ENCODE measurements around the gene TGFA.

The TGFA gene

GRCh38 chr2:70553584-70554337 is at the start of gene TGFA:
Gene TGFA (minus strand): TSS chr2:70553826. CDS start chr2:70553767, 59 bp downstream.
- peak; percentile 87 for DNase-seq

- DNase-seq, result no peak
Measured at GRCh38 chr2:70603066-70603465, 49.4 kb upstream of the TGFA start.

GRCh38 chr2:70598197-70598596 is 44.6 kb upstream of the TGFA start:
- DNase-seq, result no peak

GRCh38 chr2:70596739-70597138 is 43.1 kb upstream of the TGFA start:
- DNase-seq, result no peak

DNA sequence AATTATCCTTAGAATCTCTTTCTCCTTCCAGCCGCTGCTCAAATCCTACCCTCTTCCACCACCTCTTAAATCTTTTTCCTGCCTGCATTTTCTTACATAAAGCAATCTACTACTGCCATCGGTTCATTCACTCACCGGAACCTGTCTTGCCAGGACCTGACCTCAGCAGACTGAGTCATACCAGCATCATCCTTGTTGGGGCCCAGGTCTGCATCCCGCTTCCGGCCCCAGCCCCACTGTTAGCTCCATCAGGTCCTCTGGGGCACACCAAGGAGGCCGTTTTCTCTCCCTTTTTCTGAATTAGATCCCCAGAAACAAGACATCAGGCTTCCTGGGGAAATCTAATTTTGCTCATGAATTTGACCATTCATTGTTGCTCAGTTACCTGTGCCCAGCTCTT is 42.7 kb upstream of the TGFA start:
- no peak for DNase-seq

DNA sequence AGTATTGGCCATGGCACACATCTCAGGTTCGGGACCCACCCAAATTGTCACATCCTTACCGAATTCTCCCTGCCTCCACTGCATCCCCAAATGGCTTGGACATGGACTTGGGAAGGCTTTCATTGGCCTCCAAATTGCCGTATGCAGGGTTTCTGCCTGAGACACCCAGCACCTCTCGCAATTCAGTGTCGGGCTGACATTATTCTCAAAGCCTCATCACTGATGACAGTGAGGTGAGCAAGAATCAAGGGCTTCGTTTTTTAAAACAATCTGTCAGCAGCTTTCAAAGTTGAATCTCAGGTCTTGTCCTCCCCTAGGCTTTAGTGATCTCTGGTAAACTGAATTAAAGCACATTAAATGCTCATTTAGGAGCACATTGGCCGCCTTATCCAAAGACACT is 29.5 kb upstream of the TGFA start:
- no peak for DNase-seq

DNA sequence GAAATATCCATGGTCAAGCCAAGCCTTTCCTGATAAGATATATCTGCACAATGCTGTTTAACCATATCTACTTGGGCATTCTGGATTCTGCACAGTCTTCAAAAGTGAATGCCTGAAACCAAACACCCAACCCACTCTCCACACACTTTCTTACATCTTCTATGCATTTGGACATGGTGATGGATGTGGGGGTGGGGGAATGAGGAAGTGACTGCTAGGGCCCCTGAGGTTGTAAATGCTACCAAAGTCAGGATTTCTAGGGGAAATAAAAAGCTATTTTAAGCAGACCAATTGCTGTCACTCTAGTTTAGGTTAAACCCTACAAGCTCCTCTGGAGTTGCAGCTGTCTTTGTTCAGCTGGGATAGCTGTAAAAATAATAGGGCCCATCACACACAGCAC is 26.7 kb upstream of the TGFA start:
- no peak for DNase-seq

DNA sequence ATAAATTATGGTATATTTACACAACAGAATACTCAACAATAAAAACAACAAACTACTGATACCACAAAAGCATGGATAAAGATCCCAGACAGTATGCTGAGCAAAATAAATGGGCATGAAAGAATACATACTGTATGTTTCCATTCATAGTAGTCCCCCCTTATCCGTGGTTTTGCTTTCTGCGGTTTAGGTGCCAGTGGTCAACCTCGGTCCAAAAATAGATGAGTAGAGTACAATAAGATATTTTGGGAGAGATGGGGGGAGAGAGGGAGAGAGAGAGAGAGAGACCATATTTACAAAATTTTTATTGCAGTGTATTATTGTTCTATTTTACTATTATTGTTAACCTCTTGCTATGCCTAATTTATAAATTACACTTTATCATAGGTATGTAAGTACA is 21.0 kb upstream of the TGFA start:
- no peak for DNase-seq

GRCh38 chr2:70574109-70574508 is 20.5 kb upstream of the TGFA start:
- no peak for DNase-seq

GRCh38 chr2:70570041-70570661 is 16.5 kb upstream of the TGFA start:
- no peak for DNase-seq

DNA sequence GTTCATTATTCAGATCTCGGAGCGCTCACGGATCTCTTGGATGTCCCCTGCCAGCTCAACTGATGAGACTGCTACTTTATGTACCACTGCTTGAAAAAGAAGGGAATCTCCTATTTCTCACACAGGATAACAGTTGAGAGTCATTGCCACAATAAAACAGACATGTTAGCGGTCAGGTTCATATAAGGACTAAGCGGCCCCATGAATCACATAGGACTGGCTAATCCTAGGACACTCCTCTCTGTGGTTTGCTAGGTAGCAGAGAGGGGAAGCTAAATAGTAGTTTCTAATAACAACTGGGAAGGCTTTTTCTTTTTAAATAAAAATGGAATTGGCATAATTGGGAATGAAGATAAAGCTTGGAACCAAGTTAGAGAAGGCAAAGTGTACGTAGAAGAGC is 15.9 kb upstream of the TGFA start:
- no peak for DNase-seq

DNA sequence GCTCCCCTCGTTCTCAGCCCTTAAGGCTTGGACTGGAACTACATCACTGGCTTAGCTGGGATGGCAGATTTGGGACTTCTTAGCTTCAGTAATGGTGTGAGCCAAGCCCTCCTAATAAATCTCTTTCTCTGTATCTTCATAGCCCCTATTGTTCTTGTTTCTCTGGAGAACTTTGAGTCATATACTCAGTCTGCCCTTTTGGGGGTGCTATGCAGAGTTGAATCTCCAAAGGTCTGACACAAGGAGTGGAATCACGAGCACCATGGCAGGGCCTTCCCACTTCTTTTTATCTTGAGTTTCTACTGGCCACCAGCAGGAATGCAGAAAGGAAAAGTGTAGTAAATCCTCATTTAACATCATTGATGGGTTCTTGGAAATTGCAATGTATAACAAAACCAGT is 13.3 kb upstream of the TGFA start:
- no peak for DNase-seq

DNA sequence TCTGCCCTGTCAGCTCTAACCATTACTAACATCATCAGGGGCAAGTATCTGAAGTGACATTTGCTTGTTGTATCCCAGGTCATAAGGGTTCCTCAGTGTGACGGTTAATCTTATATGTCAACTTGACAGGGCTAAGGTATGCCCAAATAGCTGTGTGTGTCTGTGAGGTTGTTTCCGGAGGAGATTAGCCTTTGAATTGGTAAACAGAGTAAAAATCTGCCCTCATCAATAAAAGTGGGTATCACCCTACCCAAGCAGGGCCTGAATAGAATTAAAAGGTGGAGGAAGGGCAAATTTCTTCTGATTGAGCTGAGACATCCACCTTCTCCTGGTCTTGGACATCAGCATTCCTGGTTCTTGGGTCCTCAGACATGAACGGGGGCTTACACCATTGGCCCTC is 12.8 kb upstream of the TGFA start:
- no peak for DNase-seq

DNA sequence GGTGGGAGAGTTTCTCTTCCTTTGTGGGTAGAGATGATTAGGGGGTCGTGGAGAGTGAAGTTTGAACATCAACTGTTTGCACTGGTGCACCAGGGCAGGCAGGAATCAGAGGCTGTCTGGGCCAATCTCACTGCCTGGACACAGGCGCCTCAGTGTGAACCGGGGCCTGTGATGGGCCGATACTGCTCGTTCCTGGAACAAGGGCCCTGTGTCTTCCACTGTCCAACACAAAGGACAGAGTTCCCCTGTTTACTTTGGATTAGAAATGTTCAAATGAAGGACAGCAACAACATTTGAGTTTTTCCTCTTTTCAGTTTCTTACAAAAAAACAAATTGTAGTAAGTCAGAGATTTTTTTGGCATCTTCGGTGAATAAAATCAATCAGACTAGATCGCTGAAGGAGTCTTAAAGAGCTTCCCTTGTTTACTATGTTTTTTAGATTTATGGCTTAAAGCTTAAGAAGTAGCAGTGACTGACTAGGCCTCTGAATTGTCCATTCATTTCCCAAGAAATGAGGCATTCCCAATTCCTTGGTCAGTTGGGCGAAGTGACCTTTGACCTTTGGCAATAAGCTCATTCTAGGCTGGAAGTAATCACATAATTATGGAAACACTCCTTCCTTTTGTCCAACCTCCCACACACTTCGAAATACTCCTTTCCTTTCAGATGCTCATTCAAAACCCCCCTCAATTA is 11.6 kb upstream of the TGFA start:
- DNase-seq, result no peak

DNA sequence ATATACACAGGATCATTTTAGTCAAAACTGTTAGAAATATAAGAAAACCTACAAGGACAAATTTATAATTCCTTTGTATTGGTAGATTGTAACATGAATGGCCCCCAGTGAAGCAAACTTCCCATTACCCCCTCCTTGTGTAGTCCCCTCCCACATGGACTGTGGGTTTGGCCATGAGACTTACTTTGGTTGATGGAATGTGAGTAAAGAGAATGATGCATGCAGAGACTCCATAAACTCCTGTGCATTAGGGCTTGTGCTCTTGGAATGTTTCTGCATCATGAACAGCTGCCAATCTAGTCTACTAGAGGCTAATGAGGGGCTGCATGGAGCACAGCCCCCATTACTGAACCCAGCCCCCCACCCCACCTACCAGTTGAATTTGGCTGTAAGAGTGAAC is 8.3 kb upstream of the TGFA start:
- no peak for DNase-seq

- DNase-seq, result no peak
Measured at GRCh38 chr2:70560442-70560841, 6.8 kb upstream of the TGFA start.

- DNase-seq, result no peak
Measured at GRCh38 chr2:70560040-70560439, 6.4 kb upstream of the TGFA start.

- DNase-seq, result no peak
Measured at GRCh38 chr2:70558195-70558808, 4.7 kb upstream of the TGFA start.

DNA sequence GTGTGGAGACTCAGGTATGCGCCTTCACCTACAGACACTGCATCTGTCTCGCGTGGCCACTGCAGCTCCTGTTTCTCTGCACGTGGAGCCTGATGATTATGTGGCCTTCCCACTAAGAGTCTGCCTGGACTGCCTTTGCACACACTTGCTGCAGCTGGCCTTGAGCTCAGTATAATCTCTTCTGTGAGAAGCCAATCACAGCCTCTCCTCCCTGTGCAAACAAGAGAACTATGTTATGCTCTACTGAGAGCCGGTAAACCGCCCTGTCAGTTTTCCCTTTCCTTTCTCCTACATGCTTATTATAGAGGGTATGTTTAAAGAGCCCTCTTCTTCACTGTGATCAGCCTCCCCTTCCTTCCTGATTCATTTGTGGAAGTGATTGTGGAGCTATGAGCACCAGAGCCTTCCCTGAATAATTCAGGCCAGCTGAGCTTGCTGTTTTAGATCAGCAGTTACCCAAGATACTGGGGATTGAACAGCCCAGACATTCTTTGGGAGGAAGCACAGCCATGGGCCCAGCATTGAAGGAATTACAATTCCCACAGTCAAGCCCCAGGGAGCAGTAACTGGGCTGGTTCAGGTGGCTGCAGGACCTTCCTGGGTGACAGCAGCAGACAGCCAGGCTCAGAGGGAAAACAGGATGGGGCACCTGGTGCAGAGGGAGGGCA is 3.7 kb upstream of the TGFA start:
- DNase-seq, result no peak

DNA sequence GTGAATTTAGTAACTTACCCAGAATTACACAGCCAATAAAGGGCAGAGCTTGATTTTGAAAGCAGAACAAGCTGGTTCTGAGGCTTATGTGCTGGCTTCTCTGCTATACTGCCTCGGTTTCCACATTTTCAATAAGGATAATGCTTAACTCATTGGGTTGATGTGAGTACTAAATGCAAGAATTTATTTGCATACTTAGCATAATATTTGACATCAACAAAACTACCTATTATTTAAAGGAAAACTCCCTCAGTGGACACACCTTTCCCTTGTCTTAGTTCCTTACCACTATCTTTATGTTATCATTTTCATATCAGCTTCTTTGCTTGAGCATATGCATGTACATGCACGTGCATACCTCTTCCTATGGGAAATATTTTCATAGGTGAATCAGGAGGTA is 3.0 kb upstream of the TGFA start:
- no peak for DNase-seq

- no peak for DNase-seq
Measured at GRCh38 chr2:70554338-70554892, 789 bp upstream of the TGFA start.

DNA sequence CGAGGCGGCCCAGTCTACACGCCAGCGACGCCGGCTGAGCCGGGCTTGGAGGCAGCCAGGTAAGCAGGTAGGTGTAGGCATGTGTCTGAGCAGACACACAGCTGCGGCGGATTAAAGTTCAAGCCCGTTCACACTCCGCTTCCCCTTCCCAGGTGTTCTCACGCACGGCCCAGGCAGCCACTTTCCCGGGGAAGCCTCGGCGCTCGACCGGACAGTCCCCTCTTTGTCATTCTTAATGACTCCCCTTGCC is 367 bp downstream of the TGFA start:
- no peak for DNase-seq
